Subcutaneous adipose tissue (tissue), 4 donors: ENCODE data around the gene NR1H3. TPM values are rescaled to one million over a fixed set of nuclear protein-coding genes. Genes with fewer than 3 reads are reported as not detected.

Source experiments
- total RNA-seq, 4 donors: library from RNA; depleted of rRNA; stranded (reverse); fragments of >200 nt; gene quantifications; one replicate each; pipeline ENCODE4 v1.1.0, GENCODE V29; 2016
- TF ChIP-seq, protein P1 (sequence below): fragments of 450-650 bp; IDR thresholded peaks from one replicate; pipeline ENCODE4 v1.5.1; 2016; ENCODE audit warnings: low read depth, mild to moderate bottlenecking, control low read depth, antibody characterized with exemption, moderate library complexity

NR1H3 gene
- total RNA-seq, 4 donors from 2014 or later: 51.5 to 273 (median 139) TPM

DNA sequence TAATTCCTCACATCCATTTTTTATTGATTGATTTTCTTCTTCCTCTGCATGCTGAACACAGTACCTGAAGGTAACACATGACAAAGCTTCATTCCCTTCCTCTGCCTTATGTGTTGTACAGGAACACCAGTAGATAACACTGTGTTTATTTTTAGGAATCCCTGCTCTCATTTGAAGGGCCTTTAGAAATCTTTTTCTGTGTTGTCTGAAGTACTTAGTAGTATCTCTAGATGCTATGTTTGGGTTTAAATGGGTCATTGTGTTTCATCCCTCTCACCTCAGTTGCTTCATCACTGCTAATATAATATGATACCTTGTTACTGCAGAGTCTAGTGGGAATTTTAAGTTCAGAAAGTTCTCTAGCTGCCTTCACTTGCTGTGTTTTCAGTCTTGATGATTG is 22.3 kb downstream of the NR1H3 start:
- TF ChIP-seq, protein P1, sequence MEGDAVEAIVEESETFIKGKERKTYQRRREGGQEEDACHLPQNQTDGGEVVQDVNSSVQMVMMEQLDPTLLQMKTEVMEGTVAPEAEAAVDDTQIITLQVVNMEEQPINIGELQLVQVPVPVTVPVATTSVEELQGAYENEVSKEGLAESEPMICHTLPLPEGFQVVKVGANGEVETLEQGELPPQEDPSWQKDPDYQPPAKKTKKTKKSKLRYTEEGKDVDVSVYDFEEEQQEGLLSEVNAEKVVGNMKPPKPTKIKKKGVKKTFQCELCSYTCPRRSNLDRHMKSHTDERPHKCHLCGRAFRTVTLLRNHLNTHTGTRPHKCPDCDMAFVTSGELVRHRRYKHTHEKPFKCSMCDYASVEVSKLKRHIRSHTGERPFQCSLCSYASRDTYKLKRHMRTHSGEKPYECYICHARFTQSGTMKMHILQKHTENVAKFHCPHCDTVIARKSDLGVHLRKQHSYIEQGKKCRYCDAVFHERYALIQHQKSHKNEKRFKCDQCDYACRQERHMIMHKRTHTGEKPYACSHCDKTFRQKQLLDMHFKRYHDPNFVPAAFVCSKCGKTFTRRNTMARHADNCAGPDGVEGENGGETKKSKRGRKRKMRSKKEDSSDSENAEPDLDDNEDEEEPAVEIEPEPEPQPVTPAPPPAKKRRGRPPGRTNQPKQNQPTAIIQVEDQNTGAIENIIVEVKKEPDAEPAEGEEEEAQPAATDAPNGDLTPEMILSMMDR: no peak

DNA sequence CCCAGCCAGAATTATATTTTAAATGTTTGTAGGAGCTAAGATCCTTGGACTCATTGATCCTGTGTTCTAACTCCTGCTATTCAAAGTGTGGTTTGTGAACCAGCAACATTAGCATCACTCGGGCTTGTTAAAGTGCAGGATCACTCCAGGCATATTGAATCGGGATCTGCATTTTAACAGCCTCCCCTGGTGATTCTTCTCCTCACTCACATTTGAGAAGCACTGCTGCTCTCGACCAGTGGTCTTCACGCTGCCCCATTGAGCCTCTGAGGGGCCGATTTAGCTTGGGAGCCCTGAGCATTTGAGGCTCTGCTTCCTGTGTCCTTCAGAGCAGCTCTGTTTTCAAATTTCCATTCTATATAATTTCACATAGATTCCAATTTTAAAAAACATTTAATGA is 23.1 kb downstream of the NR1H3 start:
- TF ChIP-seq, protein P1: no peak

DNA sequence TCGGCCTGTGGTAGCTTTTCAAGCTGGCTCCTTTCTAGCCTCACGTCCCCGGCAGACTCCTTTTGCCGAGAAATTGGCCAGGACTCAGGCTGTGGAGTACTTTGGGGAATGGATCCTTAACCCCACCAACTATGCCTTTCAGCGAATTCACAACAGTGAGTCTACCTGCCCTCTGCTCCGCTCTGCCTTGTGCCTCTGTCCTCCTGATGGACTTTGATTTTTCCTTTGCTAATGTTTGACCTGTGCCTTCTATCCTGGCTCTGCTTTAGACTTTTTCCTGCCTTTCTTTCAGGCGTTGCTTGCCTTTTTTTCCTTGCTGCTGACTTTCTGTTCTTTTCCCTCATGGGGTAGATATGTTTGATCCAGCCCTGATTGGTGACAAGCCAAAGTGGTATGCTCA is 24.7 kb downstream of the NR1H3 start:
- TF ChIP-seq, protein P1: no peak

DNA sequence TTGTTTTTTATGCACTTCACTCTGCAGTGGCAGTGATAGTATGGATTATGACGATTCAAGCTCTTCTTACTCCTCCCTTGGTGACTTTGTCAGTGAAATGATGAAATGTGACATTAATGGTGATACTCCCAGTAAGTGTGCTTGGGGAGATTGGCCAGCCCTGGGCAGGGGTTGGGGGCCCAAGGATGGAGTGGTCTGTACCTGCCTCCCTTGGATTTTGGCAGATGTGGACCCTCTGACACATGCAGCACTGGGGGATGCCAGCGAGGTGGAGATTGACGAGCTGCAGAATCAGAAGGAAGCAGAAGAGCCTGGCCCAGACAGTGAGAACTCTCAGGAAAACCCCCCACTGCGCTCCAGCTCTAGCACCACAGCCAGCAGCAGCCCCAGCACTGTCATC is 26.4 kb downstream of the NR1H3 start:
- TF ChIP-seq, protein P1: no peak

DNA sequence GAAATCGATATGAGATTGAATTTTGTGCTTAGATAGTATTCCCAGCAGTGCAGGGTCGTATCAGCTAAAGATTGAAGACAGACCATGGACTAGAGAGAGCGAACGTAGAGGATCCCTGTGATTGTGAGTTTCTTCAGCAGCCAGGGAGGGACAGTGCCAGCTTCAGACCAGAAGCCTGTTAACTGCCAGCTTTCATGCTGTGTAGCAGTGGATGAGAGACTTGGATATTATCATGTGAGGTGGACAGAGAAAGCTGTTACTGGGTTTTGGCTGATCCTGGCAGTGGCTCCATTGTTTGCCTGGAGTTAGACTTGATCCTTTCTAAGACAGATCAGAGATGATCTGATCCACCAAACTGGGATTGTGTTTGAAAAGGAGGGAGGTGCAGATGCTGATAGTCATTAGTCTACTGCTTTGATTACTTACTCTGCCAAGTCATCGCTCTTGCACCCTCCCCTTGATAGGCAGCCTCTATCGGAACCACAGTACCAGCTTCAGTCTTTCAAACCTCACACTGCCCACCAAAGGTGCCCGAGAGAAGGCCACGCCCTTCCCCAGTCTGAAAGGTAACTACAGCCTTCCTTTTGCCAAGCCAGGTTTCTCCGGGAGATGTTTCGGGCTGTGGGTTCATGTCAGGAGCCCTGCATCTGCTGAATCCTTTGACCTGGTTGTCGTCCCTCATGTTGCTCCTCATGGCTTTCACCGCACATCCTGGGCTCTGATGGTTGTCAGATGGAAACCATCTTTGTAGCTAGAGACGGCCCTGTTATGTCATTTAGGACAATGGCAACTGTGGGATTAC is 28.4 kb downstream of the NR1H3 start:
- TF ChIP-seq, protein P1: no peak

DNA sequence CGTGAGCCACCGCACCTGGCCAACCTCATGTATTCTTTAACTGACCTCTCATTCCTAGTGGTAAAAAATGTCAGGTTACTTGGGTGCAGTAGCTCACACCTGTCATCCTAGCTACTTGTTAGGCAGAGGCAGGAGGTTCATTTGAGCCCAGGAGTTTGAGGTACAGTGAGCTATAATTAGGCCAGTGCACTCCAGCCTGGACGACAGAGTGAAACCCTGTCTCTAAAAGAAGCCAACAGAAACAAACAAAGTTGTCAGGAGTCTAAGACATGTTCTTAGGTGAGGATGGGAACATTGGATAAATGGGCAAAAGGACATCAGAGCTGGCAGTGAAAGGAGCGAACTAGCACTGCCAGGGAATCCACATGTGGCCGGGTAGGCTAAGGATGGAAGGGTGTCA is 30.3 kb downstream of the NR1H3 start:
- TF ChIP-seq, protein P1: no peak

DNA sequence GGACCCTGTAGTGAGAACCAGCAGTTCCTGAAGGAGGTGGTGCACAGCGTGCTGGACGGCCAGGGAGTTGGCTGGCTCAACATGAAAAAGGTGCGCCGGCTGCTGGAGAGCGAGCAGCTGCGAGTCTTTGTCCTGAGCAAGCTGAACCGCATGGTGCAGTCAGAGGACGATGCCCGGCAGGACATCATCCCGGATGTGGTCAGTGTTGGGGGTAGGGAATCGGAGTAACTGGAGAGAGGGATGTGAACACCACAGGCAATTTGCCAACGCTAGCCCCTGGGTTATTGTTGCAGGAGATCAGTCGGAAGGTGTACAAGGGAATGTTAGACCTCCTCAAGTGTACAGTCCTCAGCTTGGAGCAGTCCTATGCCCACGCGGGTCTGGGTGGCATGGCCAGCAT is 32.1 kb downstream of the NR1H3 start:
- TF ChIP-seq, protein P1: no peak
